Measurements from ENCODE around the gene TRIM2. TPM values are rescaled to one million over a fixed set of nuclear protein-coding genes. Genes with fewer than 3 reads are reported as not detected.

TRIM2 gene
- total and polyA plus RNA-seq, 2 donors: 15.1 to 119 TPM

DNA sequence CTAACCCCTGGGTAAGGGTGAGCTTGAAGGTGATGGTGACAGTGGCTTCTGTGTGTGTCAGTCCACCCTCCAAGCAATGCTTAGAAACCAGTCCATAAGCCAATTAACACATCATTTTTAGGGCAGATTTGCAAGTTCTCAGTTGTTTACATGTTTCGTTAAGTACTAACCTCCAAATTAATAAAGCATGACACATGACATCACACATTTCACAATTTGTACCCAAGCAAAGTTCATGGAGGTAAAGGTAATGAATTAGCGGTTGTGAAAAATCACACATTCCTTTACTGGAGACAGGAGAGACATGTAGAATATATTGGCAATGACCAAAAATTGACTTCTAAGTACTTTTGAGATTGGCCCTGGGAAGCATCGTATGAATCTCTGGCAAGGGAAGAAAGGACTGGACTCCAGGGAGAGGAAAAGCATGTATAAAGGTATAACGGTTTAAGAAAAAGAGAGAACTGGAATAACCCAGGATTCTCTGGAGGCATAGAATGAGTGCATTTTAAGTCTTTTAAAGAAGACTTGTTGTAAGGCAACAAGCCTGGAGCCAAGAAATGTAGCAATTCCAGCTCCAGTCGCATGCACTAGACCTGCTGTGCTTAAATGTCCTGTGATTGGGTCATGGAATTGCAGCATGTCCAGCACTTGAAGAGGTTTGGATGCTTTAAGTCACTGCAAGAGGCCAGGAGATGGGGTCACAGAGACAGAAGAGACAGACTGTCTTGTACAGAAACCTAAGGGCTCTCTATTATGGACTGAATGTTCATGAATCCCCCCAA is 34.1 kb downstream of the TRIM2 start:
- H3K4me1 ChIP-seq (ENCODE audit: insufficient read depth): peaks cover 5% of the 10 kb centered on the region
- H3K27ac ChIP-seq (ENCODE audit: low read depth): no peak overlapping the region
- WGBS: 84% methylated on average over 5 of the region's 5 CpGs
- DNase-seq (ENCODE audit: extremely low spot score): no peak
- H3K4me3 ChIP-seq (ENCODE audit: low read depth, low read length): no peak overlapping the region
- no peaks in the 10 kb centered on the region for H3K36me3 ChIP-seq (ENCODE audit: insufficient read depth)

DNA sequence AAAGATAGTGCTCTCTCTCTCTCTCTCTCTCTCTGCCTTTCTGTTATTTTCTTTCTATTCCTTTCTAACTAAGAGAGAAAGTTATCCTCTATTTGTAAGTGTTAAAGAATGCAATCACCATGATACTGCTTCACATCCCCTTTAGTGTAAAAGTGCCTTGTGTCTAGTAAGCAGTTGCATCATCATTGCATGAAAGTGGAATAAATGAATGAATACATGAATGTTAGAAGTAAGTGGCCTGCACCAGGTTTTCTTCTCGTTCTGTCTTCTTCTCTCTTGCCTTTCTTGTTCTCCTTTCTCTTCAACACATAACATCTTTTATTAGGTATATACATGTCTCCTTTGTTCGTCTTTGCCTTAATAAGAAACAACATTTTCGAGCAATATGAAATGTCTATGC is 35.2 kb downstream of the TRIM2 start:
- 96% methylated on average over 3 of the region's 3 CpGs for WGBS
- no peak for DNase-seq (ENCODE audit: extremely low spot score)
- Histone ChIP-seq H3K4me1 (ENCODE audit: insufficient read depth) (no peaks in the 10 kb centered on the region), H3K4me3 (ENCODE audit: low read depth, low read length) (no peak overlapping the region), H3K27ac (ENCODE audit: low read depth) (no peak overlapping the region), H3K36me3 (ENCODE audit: insufficient read depth) (no peaks in the 10 kb centered on the region)

DNA sequence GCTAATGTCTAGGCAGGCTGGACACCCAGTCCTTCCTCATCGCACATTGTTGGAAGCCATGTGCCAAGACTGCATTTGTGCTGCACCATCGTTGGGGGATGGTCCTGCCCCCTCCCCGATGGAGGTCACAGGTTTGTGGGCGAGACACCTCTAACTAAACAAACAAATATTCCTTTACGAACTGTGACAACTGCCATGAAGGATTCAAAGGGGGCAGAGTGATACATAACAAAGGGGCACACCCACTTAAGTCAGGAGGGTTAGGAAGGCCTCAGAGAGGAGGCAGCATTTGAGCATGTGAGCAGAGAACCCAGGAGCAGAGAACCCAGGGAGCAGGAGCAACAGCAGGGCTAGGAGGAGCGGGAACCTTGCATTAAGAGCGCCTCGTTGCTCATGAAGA is 37.1 kb downstream of the TRIM2 start:
- no peak overlapping the region for H3K4me3 ChIP-seq (ENCODE audit: low read depth, low read length)
- DNase-seq (ENCODE audit: extremely low spot score): no peak
- WGBS: 83% methylated on average over 8 of the region's 8 CpGs
- no peaks in the 10 kb centered on the region for H3K36me3 ChIP-seq (ENCODE audit: insufficient read depth)
- H3K27ac ChIP-seq (ENCODE audit: low read depth): no peak overlapping the region
- H3K4me1 ChIP-seq (ENCODE audit: insufficient read depth): no peaks in the 10 kb centered on the region

DNA sequence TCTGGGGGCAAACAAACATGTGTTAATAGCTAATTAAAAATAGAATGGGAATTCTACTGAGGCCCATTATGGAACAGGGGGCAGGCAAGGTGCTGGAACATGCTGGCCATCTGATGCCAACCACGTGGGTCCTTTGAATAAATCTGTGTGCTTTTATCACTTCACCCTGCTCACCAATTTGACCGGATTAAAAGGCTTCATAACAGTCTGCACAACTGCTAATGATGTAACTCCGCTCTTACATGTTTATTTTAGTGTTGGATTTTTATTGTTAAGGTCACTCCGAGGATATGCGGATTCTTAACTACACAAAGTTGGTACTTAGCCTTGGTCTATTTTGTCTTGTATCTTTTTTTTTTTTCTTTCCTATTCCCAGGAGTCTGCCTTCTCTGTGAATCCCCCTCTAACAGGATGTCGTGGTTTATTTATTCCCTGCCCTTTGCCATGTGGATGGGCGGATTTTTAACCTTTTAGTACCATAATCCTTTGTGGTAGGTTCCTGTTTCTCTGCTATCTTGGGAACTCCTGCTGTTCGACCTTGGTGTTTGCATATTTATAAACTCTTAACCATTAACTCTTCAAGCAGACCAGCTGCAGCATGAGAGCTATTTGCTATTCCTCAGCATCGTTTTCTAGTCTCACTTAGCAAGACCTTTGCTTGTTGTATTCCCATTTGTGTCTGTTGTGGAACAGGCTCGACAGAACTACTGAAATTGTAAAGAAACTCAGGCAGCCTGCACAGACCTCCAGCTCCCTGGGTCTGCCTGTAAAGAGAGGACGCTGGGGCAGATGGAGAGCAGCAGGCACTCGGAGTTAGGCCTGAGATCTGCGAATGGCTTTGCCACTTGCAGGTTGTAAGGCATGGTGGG is 38.0 kb downstream of the TRIM2 start:
- Histone ChIP-seq H3K4me3 (ENCODE audit: low read depth, low read length) (no peak overlapping the region), H3K4me1 (ENCODE audit: insufficient read depth) (no peaks in the 10 kb centered on the region), H3K27ac (ENCODE audit: low read depth) (no peak overlapping the region), H3K36me3 (ENCODE audit: insufficient read depth) (no peaks in the 10 kb centered on the region)
- no peak for DNase-seq (ENCODE audit: extremely low spot score)
- 43% methylated on average over 13 of the region's 13 CpGs for WGBS

DNA sequence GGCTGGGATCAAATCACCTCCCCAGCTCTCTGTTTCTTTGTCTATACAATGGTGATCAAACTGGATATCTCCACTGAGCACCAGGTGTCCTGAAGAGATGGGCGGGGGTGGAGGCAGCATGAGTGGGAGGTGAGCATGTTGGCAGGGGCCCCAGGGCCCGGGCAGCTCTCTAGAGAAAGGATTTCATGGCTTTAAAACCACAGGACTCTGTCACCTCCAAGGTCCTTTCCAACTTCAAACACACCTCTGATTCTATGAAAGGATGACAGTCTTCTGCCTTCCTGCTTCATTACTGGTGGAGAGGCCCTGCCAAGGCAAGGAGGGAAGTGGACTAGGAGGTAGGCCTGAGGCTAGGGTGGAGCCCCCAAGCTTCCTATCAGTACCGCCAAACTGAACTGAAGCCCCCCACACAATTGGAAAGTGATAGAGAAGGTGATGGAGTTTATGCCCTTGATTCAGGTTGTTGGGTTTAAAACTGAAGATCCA is 38.6 kb downstream of the TRIM2 start:
- WGBS: 79% methylated on average over 3 of the region's 3 CpGs

DNA sequence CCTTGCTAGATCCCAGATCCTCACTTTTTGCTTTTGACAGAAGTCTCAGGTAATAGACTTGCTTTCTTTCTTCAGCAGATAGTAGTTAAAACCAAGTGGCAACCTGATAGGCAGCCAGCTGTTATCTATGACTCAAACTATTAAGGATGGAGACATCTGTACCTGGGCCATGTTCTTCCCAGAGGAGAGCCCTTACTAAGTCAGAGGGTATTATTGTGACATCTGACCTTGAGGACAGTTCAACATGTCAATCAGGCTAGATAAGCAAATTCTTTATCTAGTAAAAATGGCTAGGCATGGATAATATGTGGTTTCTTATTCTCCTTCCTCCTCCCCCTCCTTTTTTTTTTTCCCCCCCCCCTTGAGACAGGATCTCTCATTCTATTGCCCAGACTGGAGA is 39.2 kb downstream of the TRIM2 start:
- no peak for DNase-seq (ENCODE audit: extremely low spot score)
- no peak overlapping the region for H3K27ac ChIP-seq (ENCODE audit: low read depth)
- H3K36me3 ChIP-seq (ENCODE audit: insufficient read depth): no peaks in the 10 kb centered on the region
- H3K4me1 ChIP-seq (ENCODE audit: insufficient read depth): no peaks in the 10 kb centered on the region
- no peak overlapping the region for H3K4me3 ChIP-seq (ENCODE audit: low read depth, low read length)

More for the DNA sequence above, 38.6 kb downstream of the TRIM2 start:
- Histone ChIP-seq H3K27ac (ENCODE audit: low read depth) (no peak overlapping the region), H3K36me3 (ENCODE audit: insufficient read depth) (no peaks in the 10 kb centered on the region), H3K4me3 (ENCODE audit: low read depth, low read length) (no peak overlapping the region), H3K4me1 (ENCODE audit: insufficient read depth) (no peaks in the 10 kb centered on the region)
- DNase-seq (ENCODE audit: extremely low spot score): no peak

DNA sequence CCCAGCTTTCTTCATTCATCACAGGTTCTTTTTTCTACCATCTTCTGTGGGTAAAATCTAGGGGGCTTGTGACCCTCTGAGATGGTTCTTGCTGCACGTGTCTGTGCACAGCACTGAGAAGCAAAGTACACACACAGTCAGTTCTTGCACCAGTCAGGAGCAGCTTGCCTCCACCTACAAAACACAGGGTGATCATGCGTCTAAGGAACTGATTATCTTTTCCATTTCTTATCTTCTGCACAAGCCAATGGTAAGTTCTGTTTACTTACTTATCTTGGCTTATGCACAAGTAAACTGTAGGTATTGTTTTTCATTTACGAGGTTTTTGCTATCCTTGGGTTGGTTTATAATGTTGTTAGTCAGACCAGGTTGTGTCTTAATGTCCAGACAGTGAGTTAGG is 40.7 kb downstream of the TRIM2 start:
- no peak overlapping the region for H3K27ac ChIP-seq (ENCODE audit: low read depth)
- H3K4me3 ChIP-seq (ENCODE audit: low read depth, low read length): no peak overlapping the region
- H3K36me3 ChIP-seq (ENCODE audit: insufficient read depth): no peaks in the 10 kb centered on the region
- WGBS: 80% methylated on average over 3 of the region's 3 CpGs
- DNase-seq (ENCODE audit: extremely low spot score): no peak
- no peaks in the 10 kb centered on the region for H3K4me1 ChIP-seq (ENCODE audit: insufficient read depth)

DNA sequence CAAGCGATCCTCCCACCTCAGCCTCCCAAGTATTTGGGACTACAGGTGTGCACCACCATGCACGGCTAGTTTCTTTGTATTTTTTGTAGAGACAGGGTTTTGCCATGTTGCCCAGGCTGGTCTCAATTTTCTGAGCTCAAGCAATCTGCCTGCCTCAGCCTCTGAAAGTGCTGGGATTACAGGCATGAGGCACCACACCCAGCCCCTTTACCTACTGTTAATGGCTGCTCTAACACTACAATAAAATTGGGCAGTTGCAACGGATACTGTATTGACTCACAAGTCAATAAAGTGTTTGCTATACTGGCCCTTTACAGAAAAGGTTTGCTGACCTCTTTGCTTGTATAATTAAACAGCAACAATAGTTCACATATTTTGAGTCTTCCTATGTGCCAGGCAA is 41.5 kb downstream of the TRIM2 start:
- H3K36me3 ChIP-seq (ENCODE audit: insufficient read depth): no peaks in the 10 kb centered on the region
- no peak for DNase-seq (ENCODE audit: extremely low spot score)
- H3K27ac ChIP-seq (ENCODE audit: low read depth): no peak overlapping the region
- no peaks in the 10 kb centered on the region for H3K4me1 ChIP-seq (ENCODE audit: insufficient read depth)
- H3K4me3 ChIP-seq (ENCODE audit: low read depth, low read length): no peak overlapping the region
- WGBS: 92% methylated on average over 3 of the region's 3 CpGs

DNA sequence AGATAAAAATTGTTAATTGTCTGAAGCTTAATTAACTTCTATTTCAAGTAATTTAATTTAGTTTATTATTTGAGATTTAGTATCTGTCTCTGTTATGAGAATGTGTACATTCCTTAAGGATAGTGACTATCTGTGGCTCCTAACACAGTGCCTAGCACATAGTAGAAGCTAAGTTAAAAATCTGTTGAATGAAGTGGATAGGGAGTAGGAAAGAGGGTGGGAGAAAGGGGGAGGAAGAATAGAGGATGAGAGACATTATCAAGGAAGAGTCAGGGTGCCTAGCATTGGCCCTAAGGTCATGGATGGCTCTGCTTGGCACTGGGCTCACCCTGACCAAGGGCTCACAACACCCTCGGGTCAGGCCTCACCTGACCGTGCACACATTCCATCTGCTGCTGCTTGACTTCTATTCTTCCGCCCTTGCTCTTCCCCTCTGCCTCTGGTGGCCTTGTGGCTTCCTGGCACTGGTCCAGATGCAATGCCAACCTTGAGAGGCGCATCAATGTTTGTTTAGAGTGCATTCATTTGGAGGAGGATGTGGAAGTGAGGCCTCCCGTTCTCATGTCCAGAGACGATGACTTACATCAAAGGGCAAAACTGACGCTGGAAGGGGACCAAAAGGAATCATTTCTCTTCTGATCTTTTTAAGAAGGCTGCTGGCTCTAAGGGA is 42.3 kb downstream of the TRIM2 start:
- H3K4me3 ChIP-seq (ENCODE audit: low read depth, low read length): no peak overlapping the region
- no peaks in the 10 kb centered on the region for H3K4me1 ChIP-seq (ENCODE audit: insufficient read depth)
- 82% methylated on average over 7 of the region's 7 CpGs for WGBS
- DNase-seq (ENCODE audit: extremely low spot score): no peak
- no peaks in the 10 kb centered on the region for H3K36me3 ChIP-seq (ENCODE audit: insufficient read depth)
- H3K27ac ChIP-seq (ENCODE audit: low read depth): no peak overlapping the region

DNA sequence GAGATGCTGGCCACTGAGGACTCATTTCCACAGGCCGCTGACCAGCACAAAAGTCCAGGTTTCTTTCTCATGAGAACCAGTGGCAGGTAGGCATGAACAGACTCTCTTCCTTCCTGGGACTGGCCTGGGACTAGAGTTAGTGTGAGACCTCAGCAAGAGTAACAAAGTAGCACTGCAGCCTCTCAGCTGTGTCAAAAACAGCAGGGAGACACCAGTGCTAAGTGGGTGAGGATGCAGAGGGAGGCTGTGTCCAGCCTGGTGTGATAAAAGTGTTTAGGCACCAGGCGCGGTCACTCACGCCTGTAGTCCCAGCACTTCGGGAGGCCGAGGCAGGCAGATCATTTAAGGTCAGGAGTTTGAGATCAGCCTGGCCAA is 42.9 kb downstream of the TRIM2 start:
- 91% methylated on average over 6 of the region's 6 CpGs for WGBS
- H3K36me3 ChIP-seq (ENCODE audit: insufficient read depth): no peaks in the 10 kb centered on the region
- H3K4me3 ChIP-seq (ENCODE audit: low read depth, low read length): no peak overlapping the region
- DNase-seq (ENCODE audit: extremely low spot score): no peak
- H3K4me1 ChIP-seq (ENCODE audit: insufficient read depth): no peaks in the 10 kb centered on the region
- no peak overlapping the region for H3K27ac ChIP-seq (ENCODE audit: low read depth)

DNA sequence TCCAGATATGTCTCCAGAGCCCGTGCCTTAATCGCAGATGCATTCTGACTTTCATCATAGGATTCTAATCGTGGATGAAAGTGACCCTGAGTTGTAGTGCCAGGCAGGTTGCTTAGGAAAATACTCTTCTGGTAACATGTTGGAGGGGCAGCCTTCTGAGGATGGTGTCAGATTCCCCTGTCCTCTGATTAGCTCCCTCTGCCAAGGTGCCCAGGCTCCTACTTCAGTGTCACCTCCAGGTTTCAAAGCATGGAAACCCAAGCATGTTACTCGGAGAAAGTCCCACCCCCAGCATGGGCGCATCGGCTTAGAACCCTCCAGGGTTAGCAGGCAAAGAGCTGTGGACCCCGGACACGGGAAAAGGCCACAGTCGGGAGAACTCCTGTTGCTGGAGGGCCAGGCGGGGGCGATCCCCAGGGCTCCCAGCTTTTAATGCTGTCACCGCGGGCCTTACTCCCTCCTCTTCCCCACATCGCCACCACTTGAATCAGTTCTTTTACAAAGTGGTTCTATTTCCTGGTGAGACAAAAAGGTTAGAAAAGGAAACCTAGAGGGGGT is 44.5 kb downstream of the TRIM2 start:
- WGBS: 20% methylated on average over 14 of the region's 14 CpGs

DNA sequence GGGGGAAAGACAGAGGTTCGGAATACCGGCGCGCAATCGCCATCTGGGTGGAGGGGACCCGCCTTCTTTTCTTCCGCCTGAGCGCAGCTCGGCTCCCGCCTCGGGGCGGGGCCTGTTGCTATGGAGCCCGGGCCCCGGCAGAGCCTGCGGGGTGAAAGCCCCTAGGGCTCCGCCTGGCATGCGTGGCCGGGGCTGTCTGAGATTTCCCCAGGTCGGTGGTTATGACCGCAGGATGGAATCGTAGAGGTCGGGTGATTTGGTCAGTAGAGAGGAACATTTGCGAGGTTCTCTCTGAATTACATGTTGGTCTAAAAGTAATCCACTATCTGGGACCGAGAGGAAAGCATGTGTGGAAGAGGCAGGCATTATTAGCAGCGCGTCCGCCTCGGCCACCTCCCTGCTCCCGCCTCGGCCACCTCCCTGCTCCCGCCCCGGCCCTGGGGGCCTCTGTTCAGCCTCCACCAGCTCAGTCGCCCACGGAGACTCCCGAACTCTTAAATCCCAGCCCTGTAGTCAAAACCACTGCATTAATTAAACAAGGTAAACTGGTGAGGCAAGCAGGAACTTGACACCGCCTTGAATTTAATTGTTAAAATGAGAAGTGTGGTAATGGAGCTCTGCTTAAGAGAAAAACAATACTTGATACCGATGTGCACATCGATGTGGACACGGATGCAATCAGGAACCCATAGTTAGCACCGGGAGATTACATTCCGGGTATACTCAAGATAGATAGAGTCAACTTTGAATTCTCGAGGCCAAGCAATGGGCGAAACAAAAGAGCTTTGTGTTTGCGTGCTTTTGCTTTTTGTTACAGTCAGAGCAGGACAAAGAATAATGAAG is 45.2 kb downstream of the TRIM2 start:
- Histone ChIP-seq H3K27ac (ENCODE audit: low read depth) (no peak overlapping the region), H3K36me3 (ENCODE audit: insufficient read depth) (no peaks in the 10 kb centered on the region), H3K4me1 (ENCODE audit: insufficient read depth) (no peaks in the 10 kb centered on the region), H3K4me3 (ENCODE audit: low read depth, low read length) (peak overlapping the region; percentile 48)
- 9% methylated on average over 44 of the region's 44 CpGs for WGBS
- DNase-seq (ENCODE audit: extremely low spot score): peak; percentile 66

More for the DNA sequence above, 44.5 kb downstream of the TRIM2 start:
- Histone ChIP-seq H3K27ac (ENCODE audit: low read depth) (no peak overlapping the region), H3K36me3 (ENCODE audit: insufficient read depth) (no peaks in the 10 kb centered on the region), H3K4me3 (ENCODE audit: low read depth, low read length) (peak overlapping the region; percentile 48), H3K4me1 (ENCODE audit: insufficient read depth) (no peaks in the 10 kb centered on the region)
- DNase-seq (ENCODE audit: extremely low spot score): no peak

DNA sequence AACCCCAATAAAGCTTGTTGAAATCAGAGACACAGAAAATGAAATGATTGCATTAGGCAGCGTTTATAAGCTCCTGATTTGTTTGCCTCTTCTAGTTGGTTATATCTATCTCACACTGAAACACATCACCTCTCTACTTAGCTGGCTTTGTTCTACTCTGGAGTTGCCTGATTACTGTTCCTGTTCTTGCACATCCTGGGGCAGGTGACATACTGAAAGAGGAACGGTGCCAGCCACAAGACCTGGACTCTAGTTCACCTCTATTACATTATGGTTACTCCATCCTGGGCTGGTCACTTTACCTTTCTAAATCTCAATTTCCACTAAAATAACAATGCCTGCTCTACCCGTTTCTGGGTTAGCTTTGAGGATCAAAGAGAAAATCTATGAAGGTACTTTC is 47.9 kb downstream of the TRIM2 start:
- WGBS: 80% methylated on average over 3 of the region's 3 CpGs
- H3K4me3 ChIP-seq (ENCODE audit: low read depth, low read length): no peak overlapping the region
- no peaks in the 10 kb centered on the region for H3K4me1 ChIP-seq (ENCODE audit: insufficient read depth)
- H3K27ac ChIP-seq (ENCODE audit: low read depth): no peak overlapping the region
- no peaks in the 10 kb centered on the region for H3K36me3 ChIP-seq (ENCODE audit: insufficient read depth)
- no peak for DNase-seq (ENCODE audit: extremely low spot score)
